Immature natural killer cell (primary cell): ENCODE results near the gene CUL9. TPM values are rescaled to one million over a fixed set of nuclear protein-coding genes. Genes with fewer than 3 reads are reported as not detected.

Experiments
- DNase-seq, 3 donors: peaks; one replicate each; pipeline ENCODE4 v3.0.0; 2022; ENCODE audit warnings: mixed read lengths in 1 of 3
- H3K27ac Mint-ChIP-seq, 6 donors: one replicate each; pipeline ENCODE4 v1.8.0; 2020; ENCODE audit warnings: mixed read lengths in 6 of 6, mild to moderate bottlenecking in 5 of 6, inconsistent platforms in 4 of 6, moderate library complexity in 3 of 6
- H3K27me3 Mint-ChIP-seq, 3 donors: one replicate each; pipeline ENCODE4 v1.8.0; 2020 to 2021; ENCODE audit warnings: low read depth in 3 of 3, mild to moderate bottlenecking in 3 of 3, mixed read lengths in 3 of 3, moderate library complexity in 3 of 3, inconsistent platforms in 1 of 3
- H3K36me3 Mint-ChIP-seq, 3 donors: one replicate each; pipeline ENCODE4 v1.8.0; 2020; ENCODE audit warnings: mixed read lengths in 3 of 3, inconsistent platforms in 2 of 3, mild to moderate bottlenecking in 2 of 3
- H3K4me1 Mint-ChIP-seq, 2 donors: one replicate each; pipeline ENCODE4 v1.8.0; 2020; ENCODE audit warnings: inconsistent platforms in 2 of 2, mild to moderate bottlenecking in 2 of 2, mixed read lengths in 2 of 2, moderate library complexity in 1 of 2
- H3K4me3 Mint-ChIP-seq, 5 donors: one replicate each; pipeline ENCODE4 v1.8.0; 2020; ENCODE audit warnings: mild to moderate bottlenecking in 5 of 5, mixed read lengths in 5 of 5, inconsistent platforms in 3 of 5, moderate library complexity in 3 of 5
- H3K9me3 Mint-ChIP-seq, 6 donors: one replicate each; pipeline ENCODE4 v1.8.0; 2020; ENCODE audit warnings: mild to moderate bottlenecking in 6 of 6, mixed read lengths in 6 of 6, inconsistent platforms in 4 of 6, moderate library complexity in 3 of 6
- polyA plus RNA-seq, 3 donors: library from polyadenylated mRNA; unstranded; fragments of 300-500 nt; fragmentation: Illumina TruSeq; gene quantifications; one replicate each; pipeline ENCODE4 v1.2.3, GENCODE V29; 2021

Gene CUL9
- polyA plus RNA-seq, 3 donors from 2014 or later, result 2.2 to 8.5 (median 4.4) TPM

DNA sequence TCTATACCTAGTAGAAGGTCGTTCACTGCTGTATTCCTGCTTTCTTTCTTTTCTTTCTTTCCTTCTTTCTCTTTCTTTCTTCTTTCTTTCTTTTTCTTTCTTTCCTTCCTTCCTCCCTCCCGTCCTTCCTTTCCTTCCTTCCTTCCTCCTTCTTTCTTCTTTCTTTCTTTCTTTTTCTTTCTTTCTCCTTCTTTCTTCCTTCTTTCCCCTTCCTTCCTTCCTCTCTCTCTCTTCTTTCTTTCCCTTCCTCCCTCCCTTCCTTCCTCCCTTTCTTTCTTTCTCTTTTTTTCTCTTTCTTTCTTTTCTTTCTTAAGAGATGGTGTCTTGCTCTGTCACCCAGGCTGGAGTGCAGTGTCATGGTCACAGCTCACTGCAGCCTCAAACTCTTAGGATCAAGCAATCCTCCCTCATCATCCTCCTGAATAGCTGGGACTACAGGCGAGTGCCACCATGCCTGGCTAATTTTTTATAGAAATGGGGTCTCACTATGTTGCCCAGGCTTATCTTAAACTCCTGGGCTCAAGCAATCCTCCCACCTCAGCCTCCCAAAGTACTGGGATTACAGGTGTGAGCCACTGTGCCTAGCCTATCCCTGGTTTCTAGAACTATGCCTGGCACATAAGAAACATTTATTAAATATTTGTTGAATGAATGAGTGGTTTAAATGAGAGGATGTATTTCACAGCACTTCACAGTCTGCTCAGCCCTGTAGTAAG, 49.9 kb downstream of the CUL9 start:
- no peaks in the 10 kb centered on the region for H3K36me3 Mint-ChIP-seq
- H3K27ac Mint-ChIP-seq, result peak overlapping the region in 1 of 6 donors; percentile 2
- DNase-seq, result no peak
- H3K9me3 Mint-ChIP-seq, result no peaks in the 10 kb centered on the region
- H3K4me3 Mint-ChIP-seq, result peak overlapping the region in 2 of 5 donors; percentile 21 to 26
- peaks cover 6 to 11% of the 10 kb centered on the region in 2 donors for H3K4me1 Mint-ChIP-seq
- H3K27me3 Mint-ChIP-seq, result peaks cover 4 to 11% (median 8%) of the 10 kb centered on the region in 3 donors

DNA sequence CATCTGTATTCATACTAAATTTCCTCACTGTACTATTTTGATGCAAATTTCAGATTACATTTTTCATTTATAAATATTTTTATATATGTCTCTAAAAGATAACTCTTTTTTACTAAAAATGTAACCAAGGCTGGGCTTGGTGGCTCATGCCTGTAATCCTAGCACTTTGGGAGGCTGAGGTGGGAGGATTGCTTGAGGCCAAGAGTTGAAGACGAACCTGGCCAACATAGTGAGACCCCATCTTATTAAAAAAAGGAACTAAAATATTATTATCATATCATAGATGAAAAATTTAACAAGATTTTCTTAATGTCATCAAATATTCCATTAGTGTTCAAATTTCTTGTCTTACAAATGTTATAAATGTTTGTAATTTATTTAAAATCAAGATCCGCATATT, 53.8 kb downstream of the CUL9 start:
- Mint-ChIP-seq H3K4me1 (no peaks in the 10 kb centered on the region), H3K4me3 (no peak overlapping the region), H3K27me3 (peaks cover 10 to 21% (median 10%) of the 10 kb centered on the region in 3 donors), H3K36me3 (peaks cover 0 to 4% (median 3%) of the 10 kb centered on the region in 3 donors), H3K27ac (no peak overlapping the region), H3K9me3 (peaks cover 0 to 6% (median 5%) of the 10 kb centered on the region in 6 donors)
- DNase-seq, result no peak

DNA sequence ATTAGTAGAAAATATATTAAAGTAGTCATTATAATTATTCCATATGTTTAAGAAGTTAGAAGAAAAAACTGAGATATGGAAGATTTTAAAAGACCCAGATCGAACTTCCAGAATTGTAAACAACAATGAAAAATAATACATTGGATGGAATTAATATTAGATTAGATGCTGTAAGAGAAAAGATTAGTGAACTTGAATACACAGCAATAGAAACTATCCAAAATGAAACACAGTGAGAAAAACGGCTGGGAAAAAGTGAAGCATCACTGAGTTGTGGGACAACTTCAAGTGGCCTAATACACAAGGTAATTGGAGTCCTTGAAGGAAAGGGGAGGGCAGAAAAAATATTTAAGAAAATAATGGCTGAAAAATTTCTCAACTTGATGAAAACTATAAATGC, 57.1 kb downstream of the CUL9 start:
- Mint-ChIP-seq H3K27ac (no peak overlapping the region), H3K36me3 (peaks cover 0 to 4% (median 3%) of the 10 kb centered on the region in 3 donors), H3K4me3 (no peak overlapping the region), H3K4me1 (no peaks in the 10 kb centered on the region), H3K27me3 (peaks cover 8 to 16% (median 11%) of the 10 kb centered on the region in 3 donors), H3K9me3 (peaks cover 0 to 6% (median 5%) of the 10 kb centered on the region in 6 donors)
- DNase-seq, result no peak

DNA sequence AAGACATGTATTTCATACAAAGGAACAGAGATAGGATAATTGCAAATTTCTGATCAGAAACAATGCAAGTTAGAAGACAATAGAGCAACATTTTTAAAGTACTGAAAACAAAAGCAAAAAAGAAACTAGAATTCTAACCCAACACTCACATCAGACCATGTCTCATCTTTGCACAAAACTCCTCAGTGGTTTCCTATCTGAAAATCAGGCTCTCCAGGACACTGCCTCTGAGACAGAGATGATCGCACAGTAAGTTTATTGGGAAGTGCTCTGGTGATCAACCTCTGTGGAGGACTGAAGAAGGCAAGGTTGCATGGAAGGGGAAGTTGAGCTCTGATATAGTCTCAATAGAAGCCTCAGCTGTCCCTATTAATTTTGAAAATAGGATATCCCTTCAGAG, 59.0 kb downstream of the CUL9 start:
- no peaks in the 10 kb centered on the region for H3K4me1 Mint-ChIP-seq
- DNase-seq, result no peak
- peaks cover 0 to 4% (median 3%) of the 10 kb centered on the region in 3 donors for H3K36me3 Mint-ChIP-seq
- H3K9me3 Mint-ChIP-seq, result peaks cover 0 to 6% (median 5%) of the 10 kb centered on the region in 6 donors
- no peak overlapping the region for H3K27ac Mint-ChIP-seq
- peaks cover 8 to 11% (median 11%) of the 10 kb centered on the region in 3 donors for H3K27me3 Mint-ChIP-seq
- peak overlapping the region in 1 of 5 donors; percentile 11 for H3K4me3 Mint-ChIP-seq

DNA sequence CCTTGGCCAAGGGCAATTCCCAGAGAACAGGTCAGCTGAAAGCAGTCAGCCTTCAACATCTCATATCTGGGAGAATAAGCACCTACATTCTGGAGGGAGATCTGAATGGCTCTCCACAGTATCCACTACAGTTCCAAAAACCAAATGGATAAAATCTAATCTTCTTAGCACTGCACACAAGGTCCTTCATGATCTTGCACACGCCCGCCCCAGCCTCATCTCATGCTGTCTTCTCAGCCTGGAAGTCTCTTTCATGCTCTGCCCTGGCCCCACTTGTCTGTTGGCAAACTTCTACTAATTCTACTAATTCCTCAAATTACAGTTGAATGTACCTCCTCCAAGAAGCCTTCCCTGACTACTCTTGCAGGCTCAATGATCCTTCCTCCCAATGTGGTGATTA, 59.5 kb downstream of the CUL9 start:
- H3K4me3 Mint-ChIP-seq, result no peak overlapping the region
- peaks cover 0 to 6% (median 5%) of the 10 kb centered on the region in 6 donors for H3K9me3 Mint-ChIP-seq
- H3K27ac Mint-ChIP-seq, result no peak overlapping the region
- no peaks in the 10 kb centered on the region for H3K4me1 Mint-ChIP-seq
- peaks cover 0 to 4% (median 3%) of the 10 kb centered on the region in 3 donors for H3K36me3 Mint-ChIP-seq
- H3K27me3 Mint-ChIP-seq, result peaks cover 11 to 14% (median 12%) of the 10 kb centered on the region in 3 donors
- no peak for DNase-seq

DNA sequence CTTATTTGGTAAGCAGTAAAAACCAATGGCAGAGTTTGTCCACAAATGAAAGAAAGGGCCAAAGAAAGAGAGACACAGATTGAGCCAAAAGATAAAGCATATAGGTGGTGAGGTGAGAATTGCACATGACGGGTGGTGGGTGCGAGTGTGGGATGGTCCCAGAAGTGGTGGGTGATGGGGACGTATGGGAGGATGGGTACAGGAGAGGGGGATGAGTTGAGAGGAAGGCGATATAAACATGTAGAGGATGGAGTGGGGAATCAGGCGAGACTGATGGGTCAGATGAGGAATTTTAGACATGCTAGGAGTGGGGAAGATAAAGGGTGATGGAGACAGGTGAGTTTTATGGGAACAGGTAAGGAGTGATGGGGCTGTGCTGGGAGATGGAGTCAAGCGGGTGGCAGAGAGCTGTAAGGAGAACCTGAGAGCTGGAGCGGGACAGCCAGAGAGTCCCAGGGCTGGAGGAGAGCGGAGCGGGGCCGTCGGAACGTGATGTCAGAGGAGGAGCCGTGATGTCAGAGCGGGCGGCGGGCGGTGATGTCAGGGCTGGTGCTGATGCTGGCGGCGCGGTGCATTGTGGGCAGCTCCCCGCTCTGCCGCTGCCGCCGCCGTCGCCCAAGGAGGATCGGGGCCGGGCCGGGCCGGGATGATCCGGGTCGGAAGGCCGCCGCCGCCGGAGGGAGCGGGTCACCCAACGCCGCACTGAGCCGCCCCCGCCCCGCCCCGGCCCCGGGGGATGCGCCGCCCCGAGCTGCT, 61.1 kb downstream of the CUL9 start, which contains the start of gene TTBK1:
Gene TTBK1, plus strand, starts transcription at position 574 of the 756 bp plus-strand sequence. CDS start 3,180 bp downstream, outside the sequence.
- Mint-ChIP-seq H3K4me1 (peaks cover 9 to 10% of the 10 kb centered on the region in 2 donors), H3K27ac (no peak within 1 kb of the TSS), H3K4me3 (no peak within 1 kb of the TSS), H3K27me3 (peaks cover 12 to 22% (median 13%) of the 10 kb centered on the region in 3 donors), H3K36me3 (peaks cover 0 to 4% (median 3%) of the 10 kb centered on the region in 3 donors), H3K9me3 (peaks cover 0 to 6% (median 3%) of the 10 kb centered on the region in 6 donors)
- DNase-seq, result peak in 1 of 3 donors; percentile 16

DNA sequence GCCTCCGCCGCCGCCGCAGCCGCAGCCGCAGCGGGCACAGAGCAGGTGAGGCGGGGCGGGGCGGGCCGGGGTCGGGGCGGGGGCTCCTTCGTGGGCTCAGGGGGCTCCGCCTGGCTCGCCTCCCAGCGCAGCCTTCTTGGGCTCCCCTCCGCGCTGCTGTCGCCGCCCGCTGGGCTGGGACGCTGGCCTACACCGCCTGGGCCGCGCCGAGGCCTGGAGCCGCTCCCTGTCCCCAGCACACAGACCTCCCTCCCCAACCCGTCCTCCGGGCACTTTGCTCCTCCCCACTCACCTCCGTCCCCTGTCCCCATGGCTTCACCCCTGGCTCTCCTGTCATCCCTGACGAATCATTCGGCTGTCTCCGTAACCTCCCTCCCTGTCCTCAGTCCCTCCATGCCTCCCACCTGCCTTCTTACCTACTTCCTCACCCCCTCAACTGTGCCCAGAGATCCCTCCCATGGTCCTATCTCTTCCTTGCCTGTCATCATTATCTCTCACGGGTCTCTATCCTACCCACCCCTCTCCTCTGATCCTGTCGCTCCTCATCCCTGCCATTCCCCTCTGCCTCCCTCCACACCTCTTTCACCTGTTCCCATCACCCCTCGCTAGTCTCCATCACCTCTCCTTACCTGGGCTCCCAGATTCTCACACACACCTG, 61.8 kb downstream of the CUL9 start:
- peaks cover 0 to 4% (median 3%) of the 10 kb centered on the region in 3 donors for H3K36me3 Mint-ChIP-seq
- DNase-seq, result no peak
- peaks cover 0 to 6% (median 3%) of the 10 kb centered on the region in 6 donors for H3K9me3 Mint-ChIP-seq
- H3K4me1 Mint-ChIP-seq, result peaks cover 9 to 12% of the 10 kb centered on the region in 2 donors
- H3K4me3 Mint-ChIP-seq, result no peak overlapping the region
- peaks cover 10 to 18% (median 12%) of the 10 kb centered on the region in 3 donors for H3K27me3 Mint-ChIP-seq
- H3K27ac Mint-ChIP-seq, result no peak overlapping the region

DNA sequence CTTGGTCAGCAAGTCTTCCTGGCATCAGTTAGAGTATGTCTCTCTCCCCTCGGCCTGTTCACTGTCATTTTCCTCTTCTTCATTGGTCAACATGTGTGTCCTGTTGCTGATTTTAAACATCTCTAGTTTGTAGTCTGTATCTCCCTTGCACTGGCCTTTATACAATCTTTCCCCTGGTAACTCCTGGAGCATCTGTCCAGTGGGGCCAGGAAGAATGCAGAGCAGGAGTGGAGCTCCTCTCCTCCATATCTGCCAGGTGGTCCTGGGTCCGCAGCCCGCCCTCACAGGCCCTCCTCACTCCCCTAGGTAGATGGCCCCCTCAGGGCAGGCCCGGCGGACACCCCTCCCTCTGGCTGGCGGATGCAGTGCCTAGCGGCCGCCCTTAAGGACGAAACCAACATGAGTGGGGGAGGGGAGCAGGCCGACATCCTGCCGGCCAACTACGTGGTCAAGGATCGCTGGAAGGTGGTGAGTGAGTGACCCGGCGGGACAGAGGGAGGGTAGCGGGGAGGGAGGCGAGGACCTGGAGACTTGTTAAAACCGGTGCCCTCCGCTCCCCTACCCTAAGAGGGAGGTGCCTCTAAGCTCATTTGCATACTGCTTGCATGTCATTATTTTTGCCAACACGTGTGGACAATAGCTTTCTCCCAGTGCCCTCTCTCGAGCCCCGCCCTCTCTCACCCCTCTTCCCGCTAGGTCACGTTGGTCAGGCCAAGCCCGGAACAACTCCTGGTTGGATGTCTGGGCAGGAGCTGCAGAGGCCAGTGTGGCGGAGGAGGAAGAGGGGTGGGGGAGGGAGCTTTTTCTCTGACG, 64.5 kb downstream of the CUL9 start:
- peak overlapping the region in 1 of 6 donors; percentile 8 for H3K27ac Mint-ChIP-seq
- peaks cover 6 to 11% (median 11%) of the 10 kb centered on the region in 3 donors for H3K27me3 Mint-ChIP-seq
- DNase-seq, result peak in 1 of 3 donors; percentile 11
- H3K4me3 Mint-ChIP-seq, result peak overlapping the region in 4 of 5 donors; percentile 85 to 92 (median 87)
- no peaks in the 10 kb centered on the region for H3K36me3 Mint-ChIP-seq
- H3K4me1 Mint-ChIP-seq, result peaks cover 9 to 12% of the 10 kb centered on the region in 2 donors
- H3K9me3 Mint-ChIP-seq, result no peaks in the 10 kb centered on the region

DNA sequence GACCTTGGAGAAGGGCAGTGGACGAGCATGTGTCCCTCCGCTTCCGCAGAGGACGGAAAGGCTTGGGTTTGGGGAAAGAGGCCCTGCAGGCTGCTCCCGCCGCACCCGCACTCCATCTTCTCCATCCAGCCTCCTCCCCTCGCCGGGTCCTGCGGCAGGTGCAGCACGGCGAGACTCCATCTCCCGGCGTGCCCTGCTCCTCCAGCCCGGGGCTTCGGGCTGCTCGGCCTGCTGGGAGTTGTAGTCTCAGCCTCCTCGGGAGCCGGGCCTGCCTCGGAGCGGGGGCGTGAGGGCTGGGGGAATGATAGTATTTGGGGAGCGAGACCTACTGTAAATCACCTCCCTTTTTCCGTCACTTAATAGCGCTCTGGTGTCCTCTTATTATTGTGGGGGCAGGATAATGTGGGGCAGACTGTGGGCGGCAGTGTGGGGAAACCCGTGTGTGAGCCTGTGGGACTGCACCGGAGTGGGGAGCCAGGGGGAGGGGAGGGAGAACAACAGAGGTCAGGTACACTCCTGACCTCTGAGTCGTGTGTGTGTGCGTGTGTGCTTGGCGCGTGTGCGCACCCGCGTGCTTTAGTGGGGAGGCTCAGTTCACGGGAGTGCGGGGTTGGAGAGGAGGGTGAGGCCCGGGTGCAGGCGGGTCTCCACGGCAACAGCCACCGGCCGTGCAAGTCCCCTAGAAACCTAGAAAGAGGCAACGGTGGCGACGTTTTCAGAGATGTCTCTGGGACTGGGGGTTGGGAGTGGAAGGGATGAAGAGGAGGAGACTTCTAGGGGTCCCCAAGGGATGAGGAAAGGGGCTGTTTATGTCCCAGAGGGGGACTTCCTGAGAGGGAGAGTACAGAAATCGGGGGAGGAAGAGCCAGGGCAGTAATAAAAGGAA, 65.4 kb downstream of the CUL9 start:
- peaks cover 6 to 15% (median 11%) of the 10 kb centered on the region in 3 donors for H3K27me3 Mint-ChIP-seq
- no peaks in the 10 kb centered on the region for H3K9me3 Mint-ChIP-seq
- DNase-seq, result peak; percentile 59 to 66 (median 61)
- peak overlapping the region; percentile 6 to 89 (median 64) for H3K27ac Mint-ChIP-seq
- H3K4me1 Mint-ChIP-seq, result peaks cover 9 to 12% of the 10 kb centered on the region in 2 donors
- no peaks in the 10 kb centered on the region for H3K36me3 Mint-ChIP-seq
- H3K4me3 Mint-ChIP-seq, result peak overlapping the region in 4 of 5 donors; percentile 85 to 92 (median 87)

DNA sequence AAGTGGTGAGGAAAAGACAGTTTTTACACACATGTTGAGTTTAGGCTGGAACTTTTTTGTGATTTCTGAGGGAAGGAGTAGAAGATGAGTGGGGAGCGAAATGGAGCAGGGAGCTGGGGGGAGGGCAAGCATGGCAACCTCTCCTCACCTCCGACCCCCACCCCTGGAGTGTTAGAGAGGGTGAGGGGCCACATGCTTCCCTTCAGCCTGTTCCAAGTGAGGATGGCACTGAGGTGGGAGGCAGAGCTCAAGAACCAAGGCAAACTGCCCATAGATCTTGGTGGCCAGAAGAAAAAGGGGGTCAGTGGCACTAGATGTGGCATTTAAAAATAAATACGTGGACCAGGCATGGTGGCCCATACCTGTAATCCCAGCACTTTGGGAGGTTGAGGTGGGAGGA, 66.1 kb downstream of the CUL9 start:
- Mint-ChIP-seq H3K36me3 (no peaks in the 10 kb centered on the region), H3K4me1 (peaks cover 9 to 12% of the 10 kb centered on the region in 2 donors), H3K27ac (peak overlapping the region in 1 of 6 donors; percentile 85), H3K4me3 (peak overlapping the region in 4 of 5 donors; percentile 85 to 92 (median 87)), H3K9me3 (no peaks in the 10 kb centered on the region), H3K27me3 (peaks cover 9 to 17% (median 11%) of the 10 kb centered on the region in 3 donors)
- DNase-seq, result no peak

DNA sequence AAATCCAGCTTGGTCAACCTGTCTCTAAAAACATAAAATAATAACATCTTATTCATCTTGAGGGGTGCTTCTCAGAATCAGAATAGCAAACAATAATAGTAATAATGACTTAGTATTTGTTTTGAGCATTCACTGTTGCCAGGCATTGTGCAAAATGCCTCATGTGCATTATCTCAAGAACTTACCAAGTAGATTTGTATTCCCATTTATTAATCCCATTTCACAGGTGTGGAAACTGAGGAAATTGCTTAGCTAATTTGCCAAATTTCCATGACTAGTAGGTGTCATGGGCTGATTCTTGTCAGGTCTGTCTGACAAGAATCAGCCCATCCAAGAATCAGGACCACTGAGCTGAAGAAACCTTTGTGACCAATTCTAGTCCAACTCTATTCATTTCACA, 66.8 kb downstream of the CUL9 start:
- Mint-ChIP-seq H3K4me3 (peak overlapping the region in 1 of 5 donors; percentile 85), H3K9me3 (no peaks in the 10 kb centered on the region), H3K4me1 (peaks cover 9 to 12% of the 10 kb centered on the region in 2 donors), H3K36me3 (no peaks in the 10 kb centered on the region), H3K27ac (no peak overlapping the region), H3K27me3 (peaks cover 9 to 17% (median 11%) of the 10 kb centered on the region in 3 donors)
- no peak for DNase-seq

DNA sequence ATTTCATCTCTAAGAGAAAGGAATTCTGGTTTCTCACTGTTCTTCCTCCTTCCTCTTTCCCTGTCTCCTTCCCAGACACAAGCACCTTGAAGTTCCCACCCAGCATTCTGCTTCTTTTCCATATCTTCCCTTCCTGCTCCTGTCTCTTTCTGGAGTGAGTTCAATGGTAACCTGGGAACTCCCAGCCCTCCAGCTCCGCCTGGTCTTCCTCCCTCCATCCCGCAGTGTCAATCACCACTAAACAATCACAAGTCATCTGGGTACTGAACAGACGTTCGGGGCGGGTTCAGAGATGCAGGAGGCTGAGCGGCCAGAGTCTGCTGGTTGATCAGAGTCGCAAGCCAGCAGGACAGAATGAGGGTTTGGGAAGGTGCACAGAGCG, 69.0 kb downstream of the CUL9 start:
- Mint-ChIP-seq H3K27me3 (peaks cover 13 to 21% (median 14%) of the 10 kb centered on the region in 3 donors), H3K36me3 (peaks cover 0 to 3% (median 0%) of the 10 kb centered on the region in 3 donors), H3K9me3 (no peaks in the 10 kb centered on the region), H3K27ac (no peak overlapping the region), H3K4me3 (no peak overlapping the region), H3K4me1 (peaks cover 9 to 12% of the 10 kb centered on the region in 2 donors)
- no peak for DNase-seq
